ENCODE results near the gene UNC5A.

Gene UNC5A

DNA sequence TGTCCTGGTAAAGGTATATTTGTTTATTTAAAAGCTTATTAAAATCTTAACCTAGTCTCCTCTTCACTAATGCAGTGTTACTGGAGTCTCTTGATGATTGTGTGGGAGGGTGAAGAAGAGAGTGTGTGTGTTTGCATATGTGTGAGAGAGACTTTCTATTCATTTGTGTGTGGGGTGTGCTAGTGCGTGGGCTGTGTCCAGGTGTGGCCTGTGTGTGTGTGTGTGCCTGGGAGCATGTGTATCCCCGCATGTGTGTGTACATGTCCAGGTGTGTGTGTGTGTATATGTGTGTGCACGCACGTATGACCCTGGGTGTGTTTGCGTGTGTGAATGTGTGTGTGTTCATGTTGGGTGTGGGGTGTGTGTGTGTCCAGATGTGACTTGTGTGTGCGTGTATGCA lies 10.3 kb upstream of the UNC5A start:
- Histone ChIP-seq H3K9ac (ENCODE audit: low read length) (no peak overlapping the region), H3K27ac (ENCODE audit: low read depth, low read length) (no peak overlapping the region), H2BK15ac (replicated peaks; ENCODE audit: low read depth) (no peak overlapping the region), H3K79me1 (ENCODE audit: low read length) (no peaks in the 10 kb centered on the region), H3K18ac (ENCODE audit: low read length) (no peak overlapping the region), H2BK120ac (ENCODE audit: low read depth, low read length) (no peak overlapping the region), H3K4ac (ENCODE audit: low read depth, low read length) (no peak overlapping the region), H3K56ac (ENCODE audit: low read length) (no peak overlapping the region), H4K5ac (ENCODE audit: low read length) (no peak overlapping the region), H2AK5ac (ENCODE audit: low read length) (no peak overlapping the region), H3K79me2 (ENCODE audit: control insufficient read depth, insufficient read depth, low read length) (no peaks in the 10 kb centered on the region), H3K27me3 (ENCODE audit: insufficient read depth, low read length, poor library complexity) (no peaks in the 10 kb centered on the region), H2BK5ac (ENCODE audit: low read length) (no peak overlapping the region), H3K4me2 (ENCODE audit: low read length) (no peak overlapping the region), H4K8ac (ENCODE audit: low read depth, low read length) (no peak overlapping the region), H3K36me3 (ENCODE audit: control insufficient read depth, insufficient read depth, low read length) (no peaks in the 10 kb centered on the region), H3K4me3 (ENCODE audit: low read length) (no peak overlapping the region), H3K4me1 (ENCODE audit: control insufficient read depth, low read depth, low read length) (no peaks in the 10 kb centered on the region), H3K23ac (ENCODE audit: low read length) (no peak overlapping the region)
- WGBS (ENCODE audit: extremely low coverage, insufficient coverage, low lambda C conversion rate), result no CpG with 5 or more reads among the region's 6 CpGs
- DNase-seq, result no peak

DNA sequence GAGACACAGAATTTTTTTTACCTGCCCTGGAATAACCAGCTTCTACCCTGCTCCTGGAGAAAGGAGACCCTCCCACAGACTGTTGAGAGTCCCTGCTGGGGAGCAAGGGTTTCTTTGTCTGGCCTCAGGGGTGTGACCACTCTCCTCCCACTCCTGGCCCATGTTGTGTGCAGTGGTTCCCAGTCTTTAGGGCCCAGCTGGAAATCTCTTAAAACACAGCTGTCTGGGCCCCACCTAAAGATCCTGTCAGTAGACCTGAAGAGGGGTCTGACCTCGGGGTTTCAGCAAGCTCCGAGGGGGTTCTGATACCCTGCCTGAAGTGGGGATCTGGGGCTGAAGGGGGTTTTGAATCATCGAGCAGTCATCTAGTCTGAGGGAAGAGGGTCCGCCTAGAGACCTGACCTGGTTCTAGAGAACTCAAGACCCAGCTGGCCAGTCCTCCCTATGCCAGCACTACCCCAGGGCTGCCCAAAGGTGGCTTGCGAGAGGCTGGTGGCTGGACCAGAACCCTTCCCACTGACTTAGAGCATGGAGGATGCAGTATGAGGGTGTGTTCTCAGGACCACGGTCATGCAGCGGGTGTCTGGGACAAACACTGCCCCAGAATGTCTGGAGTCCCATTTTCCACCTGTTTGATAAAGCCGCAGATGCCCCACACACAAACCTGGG lies 8.1 kb upstream of the UNC5A start:
- H3K79me1 ChIP-seq (ENCODE audit: low read length), result no peaks in the 10 kb centered on the region
- no peak overlapping the region for H3K9ac ChIP-seq (ENCODE audit: low read length)
- WGBS (ENCODE audit: extremely low coverage, insufficient coverage, low lambda C conversion rate), result no CpG with 5 or more reads among the region's 8 CpGs
- H3K79me2 ChIP-seq (ENCODE audit: control insufficient read depth, insufficient read depth, low read length), result no peaks in the 10 kb centered on the region
- no peak overlapping the region for H4K8ac ChIP-seq (ENCODE audit: low read depth, low read length)
- no peak overlapping the region for H2BK120ac ChIP-seq (ENCODE audit: low read depth, low read length)
- H3K4me3 ChIP-seq (ENCODE audit: low read length), result no peak overlapping the region
- no peak overlapping the region for H3K18ac ChIP-seq (ENCODE audit: low read length)
- H3K27me3 ChIP-seq (ENCODE audit: insufficient read depth, low read length, poor library complexity), result no peaks in the 10 kb centered on the region
- no peak overlapping the region for H3K4ac ChIP-seq (ENCODE audit: low read depth, low read length)
- no peak overlapping the region for H3K56ac ChIP-seq (ENCODE audit: low read length)
- H4K5ac ChIP-seq (ENCODE audit: low read length), result no peak overlapping the region
- no peak overlapping the region for H3K23ac ChIP-seq (ENCODE audit: low read length)
- DNase-seq, result no peak
- H2BK15ac ChIP-seq (replicated peaks; ENCODE audit: low read depth), result no peak overlapping the region
- no peaks in the 10 kb centered on the region for H3K36me3 ChIP-seq (ENCODE audit: control insufficient read depth, insufficient read depth, low read length)
- H3K4me2 ChIP-seq (ENCODE audit: low read length), result no peak overlapping the region
- H3K27ac ChIP-seq (ENCODE audit: low read depth, low read length), result no peak overlapping the region
- no peaks in the 10 kb centered on the region for H3K4me1 ChIP-seq (ENCODE audit: control insufficient read depth, low read depth, low read length)
- H2BK5ac ChIP-seq (ENCODE audit: low read length), result no peak overlapping the region
- H2AK5ac ChIP-seq (ENCODE audit: low read length), result no peak overlapping the region

DNA sequence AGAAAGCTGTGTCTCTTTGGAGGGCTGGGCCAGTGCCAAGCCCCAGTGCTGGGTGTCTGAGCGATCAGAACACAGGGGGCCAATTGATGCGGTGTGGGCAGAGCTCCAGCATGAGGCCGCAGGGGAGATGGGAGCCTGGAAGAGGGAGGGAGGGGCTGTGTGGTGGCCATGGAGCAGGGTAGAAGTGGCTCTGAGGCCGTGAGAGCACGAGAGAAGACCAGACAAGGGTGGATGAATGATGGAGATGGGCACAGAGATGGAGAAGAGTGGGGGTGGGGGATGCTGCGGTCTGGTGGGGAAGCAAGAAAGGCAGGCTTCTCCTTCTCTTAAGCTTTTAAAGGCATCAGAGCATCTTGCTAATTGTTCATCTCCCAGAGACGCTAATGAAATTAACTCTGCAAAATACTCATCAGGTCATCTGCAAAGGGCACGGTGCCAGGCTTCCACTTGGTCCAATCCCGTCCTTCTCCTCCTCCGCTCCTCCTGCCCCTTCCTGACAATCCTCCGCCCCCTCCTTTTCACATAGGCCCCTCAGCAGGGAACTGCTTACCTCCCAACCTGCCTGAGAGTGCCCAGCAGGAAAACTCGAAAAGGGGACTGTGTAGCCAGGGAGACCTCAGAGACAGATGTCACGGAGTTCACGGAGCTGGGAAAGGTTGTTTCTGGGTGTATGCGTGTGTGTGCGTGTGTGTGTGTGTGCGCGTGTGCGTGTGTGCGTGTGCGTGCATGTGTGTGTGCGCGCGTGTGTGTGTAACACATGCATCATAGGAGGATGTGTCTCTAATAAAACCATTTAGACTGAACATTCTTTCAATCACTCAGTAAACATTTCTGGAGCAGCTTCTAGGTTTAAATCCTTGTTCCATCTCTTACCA lies 7.1 kb upstream of the UNC5A start:
- no CpG with 5 or more reads among the region's 24 CpGs for WGBS (ENCODE audit: extremely low coverage, insufficient coverage, low lambda C conversion rate)
- Histone ChIP-seq H3K79me1 (ENCODE audit: low read length) (no peaks in the 10 kb centered on the region), H3K27me3 (ENCODE audit: insufficient read depth, low read length, poor library complexity) (peaks cover 3% of the 10 kb centered on the region), H2BK120ac (ENCODE audit: low read depth, low read length) (no peak overlapping the region), H4K5ac (ENCODE audit: low read length) (no peak overlapping the region), H3K36me3 (ENCODE audit: control insufficient read depth, insufficient read depth, low read length) (no peaks in the 10 kb centered on the region), H3K4me2 (ENCODE audit: low read length) (no peak overlapping the region), H3K23ac (ENCODE audit: low read length) (no peak overlapping the region), H3K4ac (ENCODE audit: low read depth, low read length) (no peak overlapping the region), H3K56ac (ENCODE audit: low read length) (no peak overlapping the region), H2BK15ac (replicated peaks; ENCODE audit: low read depth) (no peak overlapping the region), H3K27ac (ENCODE audit: low read depth, low read length) (no peak overlapping the region), H3K4me3 (ENCODE audit: low read length) (no peak overlapping the region), H4K8ac (ENCODE audit: low read depth, low read length) (no peak overlapping the region), H3K9ac (ENCODE audit: low read length) (no peak overlapping the region), H2BK5ac (ENCODE audit: low read length) (no peak overlapping the region), H3K4me1 (ENCODE audit: control insufficient read depth, low read depth, low read length) (no peaks in the 10 kb centered on the region), H3K79me2 (ENCODE audit: control insufficient read depth, insufficient read depth, low read length) (no peaks in the 10 kb centered on the region), H3K18ac (ENCODE audit: low read length) (no peak overlapping the region), H2AK5ac (ENCODE audit: low read length) (no peak overlapping the region)
- no peak for DNase-seq

DNA sequence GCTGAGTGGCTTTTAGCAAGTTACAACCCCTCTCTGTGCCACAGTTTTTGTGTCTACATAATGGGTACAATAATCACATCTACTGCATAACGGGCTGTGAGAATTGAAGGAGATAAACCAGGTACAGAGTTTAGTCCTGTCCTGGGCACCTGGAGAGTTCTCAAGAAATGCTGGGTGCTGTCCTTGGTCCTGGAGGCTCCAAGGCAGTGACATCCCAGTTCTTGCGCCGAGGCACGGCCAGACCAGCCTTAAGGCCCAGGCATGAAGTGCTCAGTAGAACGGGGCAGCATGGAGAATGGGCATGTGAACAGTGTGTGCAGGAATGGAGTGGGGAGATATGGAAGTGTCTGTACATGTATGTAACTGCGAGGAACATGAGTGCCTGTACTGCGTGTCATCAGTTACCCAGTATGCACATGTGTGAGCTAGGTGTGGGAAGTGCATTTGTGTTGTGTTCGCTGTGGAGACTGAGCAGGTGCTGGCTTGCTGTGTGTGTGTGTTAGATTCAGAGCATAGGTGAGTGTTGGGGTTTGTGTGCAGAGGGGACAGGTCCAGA lies 6.3 kb upstream of the UNC5A start:
- no peak overlapping the region for H3K4me3 ChIP-seq (ENCODE audit: low read length)
- WGBS (ENCODE audit: extremely low coverage, insufficient coverage, low lambda C conversion rate), result no CpG with 5 or more reads among the region's 8 CpGs
- H3K27me3 ChIP-seq (ENCODE audit: insufficient read depth, low read length, poor library complexity), result peaks cover 4% of the 10 kb centered on the region
- H3K79me1 ChIP-seq (ENCODE audit: low read length), result no peaks in the 10 kb centered on the region
- no peak overlapping the region for H3K27ac ChIP-seq (ENCODE audit: low read depth, low read length)
- H2AK5ac ChIP-seq (ENCODE audit: low read length), result no peak overlapping the region
- no peak overlapping the region for H3K56ac ChIP-seq (ENCODE audit: low read length)
- no peak overlapping the region for H3K9ac ChIP-seq (ENCODE audit: low read length)
- H2BK5ac ChIP-seq (ENCODE audit: low read length), result no peak overlapping the region
- no peak overlapping the region for H3K18ac ChIP-seq (ENCODE audit: low read length)
- no peak overlapping the region for H3K4me2 ChIP-seq (ENCODE audit: low read length)
- H3K36me3 ChIP-seq (ENCODE audit: control insufficient read depth, insufficient read depth, low read length), result no peaks in the 10 kb centered on the region
- H4K5ac ChIP-seq (ENCODE audit: low read length), result no peak overlapping the region
- H2BK120ac ChIP-seq (ENCODE audit: low read depth, low read length), result no peak overlapping the region
- no peak overlapping the region for H3K23ac ChIP-seq (ENCODE audit: low read length)
- H2BK15ac ChIP-seq (replicated peaks; ENCODE audit: low read depth), result no peak overlapping the region
- DNase-seq, result peak; percentile 71
- no peak overlapping the region for H4K8ac ChIP-seq (ENCODE audit: low read depth, low read length)
- no peaks in the 10 kb centered on the region for H3K79me2 ChIP-seq (ENCODE audit: control insufficient read depth, insufficient read depth, low read length)
- no peaks in the 10 kb centered on the region for H3K4me1 ChIP-seq (ENCODE audit: control insufficient read depth, low read depth, low read length)
- no peak overlapping the region for H3K4ac ChIP-seq (ENCODE audit: low read depth, low read length)

DNA sequence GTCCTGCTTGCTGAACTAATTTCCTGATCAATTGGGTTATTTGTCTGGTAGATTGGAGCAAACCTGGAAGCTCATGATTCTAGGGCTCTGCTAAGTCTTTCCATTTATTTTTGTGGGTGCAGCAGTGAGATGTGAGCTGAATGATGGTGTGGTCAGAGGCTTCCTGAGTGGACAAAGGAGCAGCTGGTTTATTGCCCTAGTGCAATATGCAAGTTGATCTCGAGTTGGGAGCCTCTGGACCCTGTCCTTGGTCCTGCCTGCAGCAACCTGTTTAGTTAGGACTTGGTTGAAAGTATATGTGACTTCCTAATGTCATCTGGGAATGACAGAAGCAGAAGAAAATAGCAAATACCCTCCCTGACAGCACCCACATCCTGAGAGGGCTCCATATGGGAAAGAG lies 4.2 kb upstream of the UNC5A start:
- H3K27me3 ChIP-seq (ENCODE audit: insufficient read depth, low read length, poor library complexity), result peaks cover 18% of the 10 kb centered on the region
- no peaks in the 10 kb centered on the region for H3K79me2 ChIP-seq (ENCODE audit: control insufficient read depth, insufficient read depth, low read length)
- H3K79me1 ChIP-seq (ENCODE audit: low read length), result no peaks in the 10 kb centered on the region
- H2BK15ac ChIP-seq (replicated peaks; ENCODE audit: low read depth), result no peak overlapping the region
- no peak overlapping the region for H4K5ac ChIP-seq (ENCODE audit: low read length)
- no peak overlapping the region for H3K4me2 ChIP-seq (ENCODE audit: low read length)
- no peak overlapping the region for H3K18ac ChIP-seq (ENCODE audit: low read length)
- no peak overlapping the region for H3K9ac ChIP-seq (ENCODE audit: low read length)
- H4K8ac ChIP-seq (ENCODE audit: low read depth, low read length), result no peak overlapping the region
- no peak overlapping the region for H3K56ac ChIP-seq (ENCODE audit: low read length)
- no peak overlapping the region for H2BK5ac ChIP-seq (ENCODE audit: low read length)
- H3K4me3 ChIP-seq (ENCODE audit: low read length), result no peak overlapping the region
- H3K23ac ChIP-seq (ENCODE audit: low read length), result no peak overlapping the region
- H3K27ac ChIP-seq (ENCODE audit: low read depth, low read length), result no peak overlapping the region
- no peaks in the 10 kb centered on the region for H3K36me3 ChIP-seq (ENCODE audit: control insufficient read depth, insufficient read depth, low read length)
- peaks cover 2% of the 10 kb centered on the region for H3K4me1 ChIP-seq (ENCODE audit: control insufficient read depth, low read depth, low read length)
- no CpG with 5 or more reads among the region's 1 CpG for WGBS (ENCODE audit: extremely low coverage, insufficient coverage, low lambda C conversion rate)
- DNase-seq, result no peak
- no peak overlapping the region for H2BK120ac ChIP-seq (ENCODE audit: low read depth, low read length)
- no peak overlapping the region for H3K4ac ChIP-seq (ENCODE audit: low read depth, low read length)
- H2AK5ac ChIP-seq (ENCODE audit: low read length), result no peak overlapping the region
